ENCODE data around the gene DLD.
"Not testable (repeated sequence)": the region's sequence is repeated elsewhere in the genome, so short reads cannot be mapped to it uniquely, and the experiment has no call there.

DLD gene

DNA sequence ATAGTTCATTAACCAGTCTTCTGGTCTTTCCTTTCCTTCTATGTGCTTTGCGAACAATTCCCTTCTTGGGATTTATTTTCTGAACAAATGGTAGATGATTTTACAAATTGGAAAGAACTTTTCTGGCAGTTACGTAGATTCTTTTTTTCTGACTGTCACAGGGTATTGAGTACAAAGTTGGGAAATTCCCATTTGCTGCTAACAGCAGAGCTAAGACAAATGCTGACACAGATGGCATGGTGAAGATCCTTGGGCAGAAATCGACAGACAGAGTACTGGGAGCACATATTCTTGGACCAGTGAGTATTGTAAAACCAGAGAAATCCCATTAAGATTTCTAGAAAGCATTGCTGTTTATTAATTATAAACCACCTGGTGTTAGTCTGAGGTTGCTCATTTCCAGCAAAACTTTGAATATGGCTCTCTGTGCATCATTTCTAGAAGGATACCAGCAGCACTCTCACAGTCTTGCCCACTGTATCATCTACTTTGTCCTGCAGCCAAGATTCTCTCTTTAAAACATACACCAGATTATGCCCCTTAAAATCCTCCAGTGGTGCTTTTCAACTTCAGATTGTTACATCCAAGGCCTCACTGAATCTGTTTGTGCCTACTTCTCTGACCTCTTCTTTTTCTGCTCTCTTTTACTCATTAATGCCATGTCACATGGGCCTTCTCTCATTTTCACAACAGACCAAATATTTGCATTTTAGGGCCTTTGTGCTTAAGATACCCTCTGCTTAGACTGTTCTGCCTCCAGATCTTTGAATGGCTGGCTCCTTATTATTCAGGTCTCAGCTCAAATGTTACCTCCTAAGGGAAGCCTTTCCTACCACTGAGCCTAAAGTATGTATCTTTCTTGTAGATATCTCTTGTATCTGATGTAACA lies 27.0 kb downstream of the DLD start:
- no peak for DNase-seq

GRCh38 chr7:107918948-107919347 lies 28.0 kb downstream of the DLD start:
- DNase-seq = no peak

DNA sequence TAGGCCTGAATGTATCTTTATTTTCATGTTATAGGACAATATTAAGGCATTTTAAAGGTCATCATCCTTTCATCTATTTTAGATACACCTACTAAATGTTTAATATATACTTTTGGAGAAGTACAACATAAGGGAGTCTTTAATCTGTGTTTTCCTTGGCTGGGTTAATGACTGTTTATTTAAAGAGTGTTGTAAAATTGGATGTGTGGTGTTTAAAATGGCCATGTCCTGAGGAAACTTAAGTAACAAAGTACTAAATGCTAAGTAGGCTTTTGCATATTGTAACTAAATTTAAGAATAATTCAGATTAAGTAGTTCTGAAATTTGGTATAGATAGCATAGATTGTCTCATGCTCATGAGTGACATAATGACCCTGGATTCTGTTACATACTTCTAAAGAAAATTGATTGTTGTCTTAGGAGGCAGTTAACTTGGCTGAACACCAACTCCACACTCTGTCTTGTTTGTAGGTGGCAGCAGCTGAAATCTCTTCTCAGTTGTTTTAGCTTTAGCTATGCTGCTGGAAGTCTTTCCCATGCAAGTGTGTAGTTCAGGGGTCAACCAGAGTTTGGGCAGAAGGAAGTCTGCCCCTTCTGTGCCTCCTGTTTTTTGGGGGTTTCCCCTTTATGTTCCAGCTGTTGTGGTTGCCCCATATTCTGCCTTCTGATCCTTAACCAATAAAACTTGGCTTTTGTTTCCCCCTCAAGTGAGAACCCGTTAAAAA lies 29.2 kb downstream of the DLD start:
- DNase-seq = no peak

GRCh38 chr7:107921826-107922225 lies 30.8 kb downstream of the DLD start:
- not testable (repeated sequence) for DNase-seq

DNA sequence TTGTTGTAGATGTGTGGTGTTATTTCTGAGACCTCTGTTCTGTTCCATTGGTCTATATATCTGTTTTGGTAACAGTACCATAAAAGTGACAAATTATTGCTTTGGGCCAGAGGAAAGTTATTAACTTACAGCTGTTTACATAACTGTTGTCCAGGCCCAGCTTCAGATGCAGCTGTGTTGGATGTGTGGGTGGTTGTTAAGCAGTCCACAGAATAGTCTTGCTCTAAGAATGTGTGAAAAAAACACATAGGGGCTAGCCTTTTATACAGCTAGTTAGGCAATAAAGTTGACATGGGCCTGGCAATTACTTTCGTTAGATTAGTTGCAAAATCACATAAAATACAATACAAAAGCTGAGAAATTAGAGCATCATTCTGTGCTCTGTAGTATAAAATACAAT lies 31.9 kb downstream of the DLD start:
- no peak for DNase-seq

GRCh38 chr7:107924841-107925504 lies 34.0 kb downstream of the DLD start:
- DNase-seq = no peak

GRCh38 chr7:107926481-107926880 lies 35.5 kb downstream of the DLD start:
- no peak for DNase-seq

DNA sequence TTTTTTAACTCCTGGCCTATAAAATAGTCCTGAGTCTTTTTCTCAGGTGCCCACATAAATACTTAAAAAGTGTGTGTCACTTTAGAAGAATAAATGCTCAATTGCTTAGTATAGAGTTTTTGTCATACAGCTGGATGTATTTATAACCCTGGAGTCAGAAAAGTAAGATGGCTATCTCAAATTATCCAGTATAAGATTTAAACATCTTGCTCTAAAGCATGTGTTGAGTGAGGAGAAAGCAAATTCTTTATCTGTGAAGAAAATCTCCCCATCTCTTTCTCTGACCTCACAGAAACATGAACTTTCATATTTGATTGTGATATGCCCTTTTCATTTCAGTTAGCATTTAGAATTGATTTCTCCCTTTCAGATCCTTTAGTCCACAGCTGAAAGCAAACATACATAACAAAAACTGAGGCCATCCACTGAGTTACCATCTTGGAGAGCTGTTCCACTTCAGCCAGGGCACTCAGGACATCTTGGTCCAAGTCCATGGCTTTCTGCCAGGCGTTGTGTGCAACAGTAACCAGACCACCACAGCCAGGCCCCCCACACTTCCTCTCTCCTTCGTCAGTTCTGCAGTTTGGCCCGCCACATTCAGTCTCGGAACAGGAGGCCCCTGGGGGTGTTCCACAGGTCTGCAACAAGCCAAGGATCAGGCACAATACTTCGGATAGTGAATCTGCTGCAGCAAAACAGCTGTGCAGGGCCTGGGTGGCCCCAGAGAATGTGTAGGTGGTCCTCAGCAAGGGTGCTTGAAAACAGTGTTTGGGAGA lies 40.9 kb downstream of the DLD start:
- DNase-seq = no peak

DNA sequence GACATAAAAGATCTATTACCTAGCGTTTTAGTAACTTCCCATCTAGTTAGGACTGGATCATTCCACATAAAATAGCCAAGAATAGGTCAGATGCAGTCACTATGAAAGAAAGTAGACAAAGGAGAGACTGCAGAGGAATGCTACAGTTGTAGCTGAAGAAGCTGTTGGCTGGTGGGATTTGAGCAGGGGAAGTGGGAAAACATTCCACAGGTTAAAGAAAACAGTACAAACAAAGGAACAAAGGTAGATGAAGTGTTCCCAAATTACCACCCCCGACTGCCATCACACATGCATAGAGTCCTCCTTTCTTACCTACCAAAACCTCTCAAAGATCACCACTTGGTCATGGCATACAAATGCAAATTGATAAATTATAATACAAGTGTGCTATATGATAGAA lies 41.8 kb downstream of the DLD start:
- DNase-seq = no peak

DNA sequence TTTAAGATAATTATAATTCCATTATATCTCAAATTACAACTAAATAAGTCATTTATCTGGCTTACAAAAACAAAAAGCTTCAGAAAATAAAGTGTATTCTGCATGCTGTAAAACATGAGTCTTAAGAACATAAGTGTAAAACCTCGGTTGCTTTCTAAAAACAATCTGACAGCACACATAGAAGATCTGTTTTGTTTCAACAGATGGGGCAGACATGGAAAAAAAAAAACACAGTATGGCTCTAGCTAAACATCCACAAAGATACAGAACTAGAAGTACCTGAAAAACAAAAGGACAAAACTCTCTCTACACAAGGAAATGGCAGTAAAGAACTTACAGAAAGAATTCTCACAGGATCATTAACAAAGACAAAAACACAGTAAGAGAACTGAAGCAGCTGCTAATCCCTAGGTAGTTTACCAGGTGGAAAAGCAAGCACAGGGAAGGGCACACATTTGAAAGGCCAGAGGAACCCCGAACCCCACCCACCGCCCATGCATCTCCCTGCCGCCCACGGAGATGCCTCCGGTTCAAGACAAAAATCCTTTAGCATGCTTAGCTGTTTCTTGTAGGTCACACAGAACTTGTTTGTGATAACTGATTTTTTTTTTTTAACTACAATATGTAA lies 42.5 kb downstream of the DLD start:
- no peak for DNase-seq

DNA sequence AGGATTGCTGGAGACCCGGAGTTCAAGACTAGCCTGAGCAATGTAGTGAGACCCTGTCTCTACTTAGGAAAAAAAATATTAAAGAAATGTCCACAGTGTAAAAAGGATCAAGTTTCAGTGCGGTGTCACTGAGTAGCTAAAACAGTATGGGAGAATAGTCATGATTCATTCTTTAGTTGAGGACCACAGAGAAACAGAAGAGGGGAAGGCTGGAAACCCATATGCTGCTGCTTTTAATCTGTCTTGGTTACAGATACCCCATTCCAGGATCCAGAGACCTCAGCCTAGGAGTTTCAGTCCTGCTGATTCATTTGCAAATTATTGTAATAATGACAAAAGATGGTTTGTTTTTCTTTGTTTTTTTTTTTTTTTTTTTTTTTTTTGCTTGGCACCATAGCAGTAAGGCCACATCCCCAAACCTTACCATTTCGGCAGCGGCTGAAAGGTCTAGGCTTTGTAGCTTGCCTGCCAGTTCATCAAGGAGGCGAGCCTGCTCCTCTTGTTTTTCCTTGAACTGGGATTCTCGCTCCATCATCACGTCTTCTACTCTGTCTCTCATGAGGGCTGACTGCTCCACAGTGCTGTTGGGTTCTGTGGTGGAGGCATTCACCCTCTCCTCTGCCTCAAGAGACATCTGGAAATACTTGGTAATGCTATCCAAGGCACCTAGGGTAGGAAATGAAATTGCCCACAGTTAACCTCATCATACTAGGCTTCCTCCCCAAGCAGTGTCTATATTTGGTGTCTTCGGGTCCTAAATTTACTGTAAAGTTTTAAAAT lies 44.2 kb downstream of the DLD start:
- DNase-seq = no peak

DNA sequence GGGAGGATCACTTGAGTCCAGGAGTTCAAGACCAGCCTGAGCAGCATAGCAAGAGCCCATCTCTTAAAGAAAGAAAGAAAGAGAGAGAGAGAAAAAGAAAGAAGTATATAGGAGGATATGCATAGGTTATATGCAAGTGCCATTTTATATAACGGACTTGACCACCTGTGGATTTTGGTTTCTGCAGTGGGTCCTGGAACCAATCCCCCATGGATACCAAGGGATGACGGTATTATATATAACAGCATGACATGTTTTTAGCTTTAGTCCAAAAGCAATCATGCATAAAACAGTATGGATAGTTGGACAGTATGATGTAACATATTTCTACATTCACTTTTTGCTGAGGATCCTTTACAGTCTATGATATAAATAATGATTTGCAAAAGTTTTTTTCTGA lies 45.3 kb downstream of the DLD start:
- DNase-seq = no peak

DNA sequence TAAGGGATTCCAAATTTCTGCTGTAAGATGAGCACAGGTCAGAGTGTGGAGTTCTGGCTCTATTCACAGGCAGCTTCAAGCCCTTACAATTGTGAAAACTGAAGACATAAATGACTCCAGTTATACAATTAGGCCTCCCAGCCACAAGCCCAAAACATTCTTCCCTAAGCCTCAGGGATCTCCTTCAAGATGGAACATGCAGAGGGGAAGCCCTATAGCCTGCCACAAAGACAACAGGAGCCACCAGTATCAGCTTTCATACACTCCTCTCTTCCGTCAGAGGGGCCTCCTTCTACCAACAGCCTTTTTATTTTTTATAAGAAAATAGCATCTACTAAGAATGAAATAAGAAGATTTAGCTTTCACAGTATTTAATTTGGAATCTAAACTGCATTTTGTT lies 46.5 kb downstream of the DLD start:
- DNase-seq = no peak

DNA sequence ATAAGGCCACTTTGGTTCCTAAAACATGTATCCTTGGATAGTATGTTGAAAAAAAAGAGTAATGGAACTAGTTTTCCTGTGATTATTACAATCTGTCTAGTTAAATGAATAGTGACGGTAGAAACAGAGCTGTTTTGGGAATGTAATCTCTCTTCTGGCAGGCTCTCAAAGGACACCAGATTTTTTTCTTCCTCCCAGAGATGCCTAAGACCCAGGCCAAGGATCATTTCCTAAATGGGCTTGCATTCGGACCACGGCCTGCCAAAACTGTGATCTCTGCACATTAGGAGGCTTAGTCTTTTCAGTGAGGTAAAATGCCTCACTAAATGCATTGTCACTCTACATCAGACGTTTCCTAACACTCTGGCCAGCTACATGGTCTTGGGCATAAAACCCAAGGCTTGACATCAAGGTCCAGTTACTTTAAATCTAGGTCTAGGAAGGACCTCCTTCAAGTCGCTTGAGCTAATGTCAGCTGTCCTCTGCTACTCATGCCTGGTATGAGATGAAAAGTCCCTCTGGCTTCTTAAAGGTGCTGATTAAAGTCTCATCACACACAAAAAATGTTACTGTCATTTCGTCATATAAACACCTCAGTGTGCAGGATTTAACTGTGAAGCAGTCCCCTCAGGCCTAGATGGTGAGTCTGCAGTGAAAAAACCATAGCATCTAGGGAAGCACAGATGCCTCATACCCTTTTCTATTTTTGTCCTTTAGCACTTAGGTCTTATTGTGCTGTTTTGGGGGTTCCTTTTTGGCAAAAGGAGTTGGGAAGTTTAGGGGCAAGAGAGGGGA lies 47.7 kb downstream of the DLD start:
- no peak for DNase-seq

GRCh38 chr7:107939573-107940489 lies 48.8 kb downstream of the DLD start:
- DNase-seq = no peak

DNA sequence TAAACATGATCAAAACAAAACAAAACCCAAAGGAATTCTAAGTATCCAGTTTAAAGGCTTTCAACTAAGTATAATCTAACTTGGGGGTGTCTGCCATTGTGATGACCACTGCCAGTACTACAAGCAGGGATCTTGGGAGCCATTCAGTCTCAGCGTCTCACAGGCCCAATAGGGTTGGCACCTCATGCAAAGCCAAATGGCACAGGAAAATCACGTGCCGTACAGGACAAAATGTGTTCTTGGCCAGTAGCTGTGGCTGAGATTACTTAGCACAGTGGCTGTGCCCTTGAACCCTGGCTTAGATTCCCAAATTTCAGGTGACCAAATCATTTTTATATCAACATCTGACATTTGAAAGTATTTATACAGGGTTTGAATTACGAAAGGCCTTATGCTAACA lies 50.0 kb downstream of the DLD start:
- no peak for DNase-seq

DNA sequence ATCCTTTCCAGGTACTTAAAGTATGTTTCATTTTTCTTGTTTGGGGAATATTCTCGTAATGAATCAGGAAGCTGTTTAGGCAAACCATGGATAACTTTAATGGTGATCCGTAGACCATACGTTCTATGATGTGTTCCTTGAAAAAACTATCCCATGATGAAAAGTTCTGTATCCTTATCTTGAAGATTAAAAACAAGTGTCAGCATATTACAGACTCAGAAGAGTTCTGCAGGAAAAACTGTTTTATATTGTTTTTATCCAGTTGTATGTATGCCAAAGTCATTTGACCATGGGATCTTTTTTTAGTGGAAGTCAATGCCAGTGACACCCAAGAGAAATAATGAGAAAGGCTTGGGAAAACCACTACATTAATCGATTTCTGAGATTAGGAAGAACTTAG lies 52.0 kb downstream of the DLD start:
- no peak for DNase-seq

GRCh38 chr7:107944411-107945169 lies 53.6 kb downstream of the DLD start:
- DNase-seq = no peak

DNA sequence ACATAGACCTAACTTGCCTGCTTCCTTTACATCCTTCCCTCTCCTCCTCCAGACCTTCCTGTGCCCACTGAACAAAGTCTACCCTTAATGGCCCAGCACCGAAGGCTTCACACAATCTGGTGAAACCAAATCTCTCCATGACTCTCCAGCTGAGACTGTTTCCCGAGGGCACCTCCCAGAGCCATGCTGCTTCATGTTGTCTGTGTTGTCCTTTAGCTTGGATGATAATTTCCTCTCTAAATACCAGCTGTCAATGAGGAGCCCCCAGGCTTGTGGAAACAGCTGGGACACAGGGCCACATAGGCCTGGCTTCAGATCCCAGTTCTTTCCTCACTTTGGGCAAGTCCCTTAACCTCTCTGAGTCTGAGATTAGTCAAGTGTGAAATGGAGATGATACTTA lies 54.3 kb downstream of the DLD start:
- DNase-seq = no peak

Measured in stimulated activated CD8-positive, alpha-beta memory T cell treated with anti-CD3 and anti-CD28 coated beads, Interleukin-4, amount 100 ng/mL, for 48 hours (primary cell).